Stimulated activated CD4-positive, alpha-beta T cell treated with anti-CD3 and anti-CD28 coated beads, Interleukin-4, amount 100 ng/mL, for 1 hour (primary cell): Measurements from ENCODE around the gene HBG1.

ENCODE experiments used
- DNase-seq: peaks from one replicate; pipeline ENCODE4 v3.0.0-alpha.2; 2020

HBG1 gene

DNA sequence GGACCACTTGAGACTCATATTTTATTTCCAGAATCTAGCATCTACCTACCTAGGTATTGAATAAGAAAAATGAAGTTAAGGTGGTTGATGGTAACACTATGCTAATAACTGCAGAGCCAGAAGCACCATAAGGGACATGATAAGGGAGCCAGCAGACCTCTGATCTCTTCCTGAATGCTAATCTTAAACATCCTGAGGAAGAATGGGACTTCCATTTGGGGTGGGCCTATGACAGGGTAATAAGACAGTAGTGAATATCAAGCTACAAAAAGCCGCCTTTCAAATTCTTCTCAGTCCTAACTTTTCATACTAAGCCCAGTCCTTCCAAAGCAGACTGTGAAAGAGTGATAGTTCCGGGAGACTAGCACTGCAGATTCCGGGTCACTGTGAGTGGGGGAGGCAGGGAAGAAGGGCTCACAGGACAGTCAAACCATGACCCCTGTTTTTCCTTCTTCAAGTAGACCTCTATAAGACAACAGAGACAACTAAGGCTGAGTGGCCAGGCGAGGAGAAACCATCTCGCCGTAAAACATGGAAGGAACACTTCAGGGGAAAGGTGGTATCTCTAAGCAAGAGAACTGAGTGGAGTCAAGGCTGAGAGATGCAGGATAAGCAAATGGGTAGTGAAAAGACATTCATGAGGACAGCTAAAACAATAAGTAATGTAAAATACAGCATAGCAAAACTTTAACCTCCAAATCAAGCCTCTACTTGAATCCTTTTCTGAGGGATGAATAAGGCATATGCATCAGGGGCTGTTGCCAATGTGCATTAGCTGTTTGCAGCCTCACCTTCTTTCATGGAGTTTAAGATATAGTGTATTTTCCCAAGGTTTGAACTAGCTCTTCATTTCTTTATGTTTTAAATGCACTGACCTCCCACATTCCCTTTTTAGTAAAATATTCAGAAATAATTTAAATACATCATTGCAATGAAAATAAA, 24.8 kb downstream of the HBG1 start:
- no peak for DNase-seq

DNA sequence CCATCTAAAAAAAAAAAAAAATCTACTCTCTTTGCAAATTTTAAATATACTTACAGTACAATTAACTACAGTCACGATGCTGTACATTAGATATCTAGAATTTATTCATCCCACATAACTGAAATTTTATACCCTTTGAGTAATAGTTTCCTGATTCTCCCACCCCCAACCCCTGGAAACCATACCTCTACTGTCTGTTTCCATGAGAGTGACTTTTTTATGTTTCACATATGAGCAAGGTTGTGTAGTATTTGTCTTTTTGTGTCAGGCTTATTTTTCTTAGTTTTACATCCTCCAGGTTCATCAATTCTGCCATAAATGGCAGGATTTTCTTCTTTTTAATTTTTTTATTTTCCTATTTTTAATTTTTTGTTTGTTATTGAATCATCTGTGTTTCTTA, 26.0 kb downstream of the HBG1 start:
- DNase-seq = no peak

DNA sequence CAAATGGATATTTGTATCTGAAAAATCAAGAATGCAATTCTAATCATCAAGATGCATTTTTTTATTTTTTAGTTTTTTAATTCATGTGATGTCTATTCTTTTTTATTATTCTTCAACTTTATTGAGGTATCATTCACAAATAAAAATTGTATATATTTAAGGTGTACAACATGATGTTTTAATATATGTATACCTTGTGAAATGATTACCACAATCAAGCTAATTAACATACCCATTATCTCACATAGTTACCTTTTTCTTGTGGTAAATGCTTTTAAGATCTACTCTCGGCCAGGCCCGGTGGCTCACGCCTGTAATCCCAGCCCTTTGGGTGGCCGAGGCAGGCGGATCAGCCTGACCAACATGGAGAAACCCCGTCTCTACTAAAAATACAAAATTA, 26.5 kb downstream of the HBG1 start:
- DNase-seq = no peak

DNA sequence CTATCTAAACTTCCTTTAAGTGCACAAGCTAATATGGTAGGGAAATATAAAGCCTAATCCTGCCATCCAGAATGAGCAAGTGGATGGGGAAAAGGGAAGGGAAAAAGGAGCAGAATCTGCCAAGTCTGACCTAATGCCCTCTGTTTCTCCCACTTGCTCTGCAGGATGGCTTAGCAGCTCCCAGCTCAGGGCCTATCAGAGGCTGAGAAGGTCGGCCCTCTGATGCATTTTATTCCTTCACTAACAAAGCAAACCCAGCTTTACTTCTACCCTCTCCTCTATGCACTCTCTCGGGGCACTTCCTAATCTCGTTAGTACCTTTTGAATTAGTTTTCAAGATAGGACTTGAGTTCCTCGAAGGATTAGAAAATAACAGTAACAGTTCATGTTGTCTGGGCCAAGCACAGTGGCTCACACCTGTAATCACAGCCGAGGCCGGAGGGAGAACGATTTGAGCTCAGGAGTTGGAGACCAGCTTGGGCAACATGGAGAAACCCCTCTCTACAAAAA, 39.2 kb downstream of the HBG1 start:
- no peak for DNase-seq

DNA sequence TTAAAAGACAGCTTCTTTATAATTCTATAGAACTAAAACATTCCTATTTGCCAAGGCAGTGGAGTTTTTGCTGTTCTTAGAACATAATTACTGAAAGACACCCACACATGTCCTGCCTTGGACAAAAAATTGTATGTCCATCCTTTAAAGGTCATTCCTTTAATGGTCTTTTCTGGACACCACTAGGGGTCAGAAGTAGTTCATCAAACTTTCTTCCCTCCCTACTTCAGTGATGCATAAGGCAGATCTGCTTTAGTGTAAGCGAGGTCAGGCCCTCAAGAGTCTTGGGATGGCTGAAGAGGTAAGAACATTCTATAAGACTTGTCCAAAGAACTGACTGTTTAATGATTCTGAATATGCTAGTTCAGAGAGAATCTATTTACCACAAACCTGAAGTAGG, 44.9 kb downstream of the HBG1 start:
- no peak for DNase-seq

GRCh38 chr11:5203366-5203765, 46.3 kb downstream of the HBG1 start:
- DNase-seq = no peak

DNA sequence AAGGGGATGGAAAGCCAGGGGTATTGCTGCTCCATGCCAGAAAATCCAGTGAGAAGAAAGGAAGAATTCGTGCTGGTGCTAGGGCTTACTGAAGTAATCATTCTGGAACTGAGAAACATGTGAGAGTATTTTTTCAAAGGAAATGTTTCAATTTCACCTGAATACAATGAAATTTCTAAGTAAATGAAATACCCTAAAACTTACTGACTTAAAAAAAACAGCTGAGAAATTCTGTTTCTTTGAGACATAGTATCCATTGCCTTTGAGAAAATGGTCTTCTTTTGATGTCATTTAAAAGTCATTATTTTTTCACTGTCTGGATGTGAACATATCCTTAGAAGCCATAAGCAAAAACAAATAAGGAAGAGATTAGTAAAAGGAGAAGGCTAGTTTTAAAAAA, 49.1 kb downstream of the HBG1 start, which contains the start of gene OR51V1:
TSS of gene OR51V1 (minus strand) at position 101 of the 400 bp plus-strand sequence. CDS start at position 101, 0 bp downstream.
- DNase-seq = no peak

GRCh38 chr11:5198285-5198684, 51.4 kb downstream of the HBG1 start:
- no peak for DNase-seq
